HEK293 (cell line): ENCODE data around the gene DCP1B.

Source experiments
- GLIS2 ChIP-seq: fragments of 450-650 bp; formaldehyde crosslinking; IDR thresholded peaks from 2 replicates; pipeline ENCODE4 v1.5.1; 2016; ENCODE audit warnings: missing biosample characterization, missing genetic modification characterization
- OSR2 ChIP-seq: fragments of 450-650 bp; formaldehyde crosslinking; IDR thresholded peaks from 2 replicates; pipeline ENCODE4 v1.5.1; 2016; ENCODE audit warnings: missing biosample characterization, missing genetic modification characterization
- OVOL3 ChIP-seq: fragments of 450-650 bp; formaldehyde crosslinking; IDR thresholded peaks from 2 replicates; pipeline ENCODE4 v1.5.1; 2016; ENCODE audit warnings: missing biosample characterization, missing genetic modification characterization
- SP3 ChIP-seq: fragments of 450-650 bp; formaldehyde crosslinking; IDR thresholded peaks from 2 replicates; pipeline ENCODE4 v1.5.1; 2016; ENCODE audit warnings: missing biosample characterization, missing genetic modification characterization
- ZBTB20 ChIP-seq: fragments of 450-650 bp; formaldehyde crosslinking; IDR thresholded peaks from 2 replicates; pipeline ENCODE4 v1.5.1; 2016; ENCODE audit warnings: missing biosample characterization, missing genetic modification characterization
- ZBTB21 ChIP-seq: fragments of 450-650 bp; formaldehyde crosslinking; IDR thresholded peaks from 2 replicates; pipeline ENCODE4 v1.5.1; 2017; ENCODE audit warnings: missing biosample characterization, missing genetic modification characterization
- ZFP37 ChIP-seq: fragments of 450-650 bp; formaldehyde crosslinking; IDR thresholded peaks from 2 replicates; pipeline ENCODE4 v1.5.1; 2016; ENCODE audit warnings: missing biosample characterization, missing genetic modification characterization
- ZNF214 ChIP-seq: fragments of 450-650 bp; formaldehyde crosslinking; IDR thresholded peaks from 2 replicates; pipeline ENCODE4 v1.5.1; 2017; ENCODE audit warnings: missing biosample characterization, mild to moderate bottlenecking, missing genetic modification characterization, borderline replicate concordance
- ZNF248 ChIP-seq: fragments of 450-650 bp; formaldehyde crosslinking; IDR thresholded peaks from 2 replicates; pipeline ENCODE4 v1.5.1; 2017; ENCODE audit warnings: missing biosample characterization, missing genetic modification characterization
- ZNF302 ChIP-seq: fragments of 450-650 bp; formaldehyde crosslinking; IDR thresholded peaks from 2 replicates; pipeline ENCODE4 v1.5.1; 2016; ENCODE audit warnings: missing biosample characterization, missing genetic modification characterization, low read depth
- ZNF335 ChIP-seq: fragments of 450-650 bp; formaldehyde crosslinking; conservative IDR thresholded peaks from 2 replicates; pipeline ENCODE4 v1.5.1; 2016; ENCODE audit warnings: missing biosample characterization, missing genetic modification characterization
- ZNF391 ChIP-seq: fragments of 450-650 bp; formaldehyde crosslinking; IDR thresholded peaks from 2 replicates; pipeline ENCODE4 v1.5.1; 2016; ENCODE audit warnings: low read depth, missing biosample characterization, missing genetic modification characterization, borderline replicate concordance
- ZNF677 ChIP-seq: fragments of 450-650 bp; IDR thresholded peaks from 2 replicates; pipeline ENCODE4 v1.5.0; 2018; ENCODE audit warnings: missing biosample characterization, mild to moderate bottlenecking, missing genetic modification characterization, moderate library complexity
- ZSCAN23 ChIP-seq: fragments of 450-650 bp; formaldehyde crosslinking; IDR thresholded peaks from 2 replicates; pipeline ENCODE4 v1.5.1; 2016; ENCODE audit warnings: missing biosample characterization, missing genetic modification characterization
- TF ChIP-seq, protein P1 (sequence below): fragments of 450-650 bp; formaldehyde crosslinking; IDR thresholded peaks from 2 replicates; pipeline ENCODE4 v1.5.1; 2016; ENCODE audit warnings: missing biosample characterization, missing genetic modification characterization
- TF ChIP-seq, protein P2 (sequence below): fragments of 450-650 bp; formaldehyde crosslinking; IDR thresholded peaks from 2 replicates; pipeline ENCODE4 v1.5.1; 2016; ENCODE audit warnings: missing biosample characterization, missing genetic modification characterization, borderline replicate concordance
- TF ChIP-seq, protein P3 (sequence below): fragments of 450-650 bp; formaldehyde crosslinking; IDR thresholded peaks from 2 replicates; pipeline ENCODE4 v1.5.1; 2017; ENCODE audit warnings: missing biosample characterization, missing genetic modification characterization
- TF ChIP-seq, protein P4 (sequence below): fragments of 450-650 bp; formaldehyde crosslinking; IDR thresholded peaks from 2 replicates; pipeline ENCODE4 v1.5.1; 2017; ENCODE audit warnings: missing biosample characterization, missing genetic modification characterization
- TF ChIP-seq, protein P5 (sequence below): fragments of 450-650 bp; formaldehyde crosslinking; IDR thresholded peaks from 2 replicates; pipeline ENCODE4 v1.5.1; 2016; ENCODE audit warnings: missing biosample characterization, missing genetic modification characterization
- TF ChIP-seq, protein P6 (sequence below): fragments of 450-650 bp; IDR thresholded peaks from 2 replicates; pipeline ENCODE4 v1.5.1; 2018; ENCODE audit warnings: missing biosample characterization, mild to moderate bottlenecking, missing genetic modification characterization
- TF ChIP-seq, protein P7 (sequence below): fragments of 450-650 bp; formaldehyde crosslinking; IDR thresholded peaks from 2 replicates; pipeline ENCODE4 v1.5.1; 2017; ENCODE audit warnings: missing biosample characterization, missing genetic modification characterization
- TF ChIP-seq, protein P8 (sequence below): fragments of 450-650 bp; formaldehyde crosslinking; IDR thresholded peaks from 2 replicates; pipeline ENCODE4 v1.5.1; 2017; ENCODE audit warnings: missing biosample characterization, mild to moderate bottlenecking, missing genetic modification characterization, moderate library complexity

DCP1B gene

DNA sequence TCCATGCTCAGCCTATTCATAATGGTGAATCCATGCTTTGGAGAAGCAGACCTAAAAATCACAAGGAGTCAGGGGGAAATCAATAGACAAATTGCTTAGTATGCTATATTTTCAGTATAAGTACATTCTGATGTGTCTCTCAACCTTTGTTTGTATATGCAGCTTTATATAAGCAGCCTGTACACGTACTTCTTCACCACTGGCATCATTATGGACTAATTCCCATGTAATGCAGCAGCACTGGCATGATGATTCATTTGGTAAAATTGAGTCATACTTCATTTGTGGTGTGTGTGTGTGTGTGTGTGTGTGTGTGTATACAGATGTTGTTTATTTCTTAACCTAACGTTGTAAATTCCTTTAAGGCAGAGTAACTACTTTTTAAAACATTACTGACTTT is 10.9 kb downstream of the DCP1B start (continued):
- TF ChIP-seq, protein P1, sequence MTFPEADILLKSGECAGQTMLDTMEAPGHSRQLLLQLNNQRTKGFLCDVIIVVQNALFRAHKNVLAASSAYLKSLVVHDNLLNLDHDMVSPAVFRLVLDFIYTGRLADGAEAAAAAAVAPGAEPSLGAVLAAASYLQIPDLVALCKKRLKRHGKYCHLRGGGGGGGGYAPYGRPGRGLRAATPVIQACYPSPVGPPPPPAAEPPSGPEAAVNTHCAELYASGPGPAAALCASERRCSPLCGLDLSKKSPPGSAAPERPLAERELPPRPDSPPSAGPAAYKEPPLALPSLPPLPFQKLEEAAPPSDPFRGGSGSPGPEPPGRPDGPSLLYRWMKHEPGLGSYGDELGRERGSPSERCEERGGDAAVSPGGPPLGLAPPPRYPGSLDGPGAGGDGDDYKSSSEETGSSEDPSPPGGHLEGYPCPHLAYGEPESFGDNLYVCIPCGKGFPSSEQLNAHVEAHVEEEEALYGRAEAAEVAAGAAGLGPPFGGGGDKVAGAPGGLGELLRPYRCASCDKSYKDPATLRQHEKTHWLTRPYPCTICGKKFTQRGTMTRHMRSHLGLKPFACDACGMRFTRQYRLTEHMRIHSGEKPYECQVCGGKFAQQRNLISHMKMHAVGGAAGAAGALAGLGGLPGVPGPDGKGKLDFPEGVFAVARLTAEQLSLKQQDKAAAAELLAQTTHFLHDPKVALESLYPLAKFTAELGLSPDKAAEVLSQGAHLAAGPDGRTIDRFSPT (tag by site-specific recombination), result no peak
- peak; percentile 61 for TF ChIP-seq ZNF335
- no peak for TF ChIP-seq ZNF248 (tag by site-specific recombination)
- TF ChIP-seq ZBTB20 (tag by site-specific recombination), result no peak
- no peak for TF ChIP-seq ZFP37
- no peak for TF ChIP-seq ZNF302
- TF ChIP-seq SP3 (tag by site-specific recombination), result no peak
- TF ChIP-seq, protein P2, sequence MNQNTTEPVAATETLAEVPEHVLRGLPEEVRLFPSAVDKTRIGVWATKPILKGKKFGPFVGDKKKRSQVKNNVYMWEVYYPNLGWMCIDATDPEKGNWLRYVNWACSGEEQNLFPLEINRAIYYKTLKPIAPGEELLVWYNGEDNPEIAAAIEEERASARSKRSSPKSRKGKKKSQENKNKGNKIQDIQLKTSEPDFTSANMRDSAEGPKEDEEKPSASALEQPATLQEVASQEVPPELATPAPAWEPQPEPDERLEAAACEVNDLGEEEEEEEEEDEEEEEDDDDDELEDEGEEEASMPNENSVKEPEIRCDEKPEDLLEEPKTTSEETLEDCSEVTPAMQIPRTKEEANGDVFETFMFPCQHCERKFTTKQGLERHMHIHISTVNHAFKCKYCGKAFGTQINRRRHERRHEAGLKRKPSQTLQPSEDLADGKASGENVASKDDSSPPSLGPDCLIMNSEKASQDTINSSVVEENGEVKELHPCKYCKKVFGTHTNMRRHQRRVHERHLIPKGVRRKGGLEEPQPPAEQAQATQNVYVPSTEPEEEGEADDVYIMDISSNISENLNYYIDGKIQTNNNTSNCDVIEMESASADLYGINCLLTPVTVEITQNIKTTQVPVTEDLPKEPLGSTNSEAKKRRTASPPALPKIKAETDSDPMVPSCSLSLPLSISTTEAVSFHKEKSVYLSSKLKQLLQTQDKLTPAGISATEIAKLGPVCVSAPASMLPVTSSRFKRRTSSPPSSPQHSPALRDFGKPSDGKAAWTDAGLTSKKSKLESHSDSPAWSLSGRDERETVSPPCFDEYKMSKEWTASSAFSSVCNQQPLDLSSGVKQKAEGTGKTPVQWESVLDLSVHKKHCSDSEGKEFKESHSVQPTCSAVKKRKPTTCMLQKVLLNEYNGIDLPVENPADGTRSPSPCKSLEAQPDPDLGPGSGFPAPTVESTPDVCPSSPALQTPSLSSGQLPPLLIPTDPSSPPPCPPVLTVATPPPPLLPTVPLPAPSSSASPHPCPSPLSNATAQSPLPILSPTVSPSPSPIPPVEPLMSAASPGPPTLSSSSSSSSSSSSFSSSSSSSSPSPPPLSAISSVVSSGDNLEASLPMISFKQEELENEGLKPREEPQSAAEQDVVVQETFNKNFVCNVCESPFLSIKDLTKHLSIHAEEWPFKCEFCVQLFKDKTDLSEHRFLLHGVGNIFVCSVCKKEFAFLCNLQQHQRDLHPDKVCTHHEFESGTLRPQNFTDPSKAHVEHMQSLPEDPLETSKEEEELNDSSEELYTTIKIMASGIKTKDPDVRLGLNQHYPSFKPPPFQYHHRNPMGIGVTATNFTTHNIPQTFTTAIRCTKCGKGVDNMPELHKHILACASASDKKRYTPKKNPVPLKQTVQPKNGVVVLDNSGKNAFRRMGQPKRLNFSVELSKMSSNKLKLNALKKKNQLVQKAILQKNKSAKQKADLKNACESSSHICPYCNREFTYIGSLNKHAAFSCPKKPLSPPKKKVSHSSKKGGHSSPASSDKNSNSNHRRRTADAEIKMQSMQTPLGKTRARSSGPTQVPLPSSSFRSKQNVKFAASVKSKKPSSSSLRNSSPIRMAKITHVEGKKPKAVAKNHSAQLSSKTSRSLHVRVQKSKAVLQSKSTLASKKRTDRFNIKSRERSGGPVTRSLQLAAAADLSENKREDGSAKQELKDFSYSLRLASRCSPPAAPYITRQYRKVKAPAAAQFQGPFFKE (tag by site-specific recombination), result no peak
- no peak for TF ChIP-seq OSR2
- TF ChIP-seq ZNF677, result no peak
- TF ChIP-seq ZNF214 (tag by site-specific recombination), result no peak
- no peak for TF ChIP-seq OVOL3
- no peak for TF ChIP-seq ZNF391 (tag by site-specific recombination)
- TF ChIP-seq, protein P3, sequence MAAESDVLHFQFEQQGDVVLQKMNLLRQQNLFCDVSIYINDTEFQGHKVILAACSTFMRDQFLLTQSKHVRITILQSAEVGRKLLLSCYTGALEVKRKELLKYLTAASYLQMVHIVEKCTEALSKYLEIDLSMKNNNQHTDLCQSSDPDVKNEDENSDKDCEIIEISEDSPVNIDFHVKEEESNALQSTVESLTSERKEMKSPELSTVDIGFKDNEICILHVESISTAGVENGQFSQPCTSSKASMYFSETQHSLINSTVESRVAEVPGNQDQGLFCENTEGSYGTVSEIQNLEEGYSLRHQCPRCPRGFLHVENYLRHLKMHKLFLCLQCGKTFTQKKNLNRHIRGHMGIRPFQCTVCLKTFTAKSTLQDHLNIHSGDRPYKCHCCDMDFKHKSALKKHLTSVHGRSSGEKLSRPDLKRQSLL, result no peak
- peak; percentile 74 for TF ChIP-seq ZBTB21 (tag by site-specific recombination)
- TF ChIP-seq, protein P4, sequence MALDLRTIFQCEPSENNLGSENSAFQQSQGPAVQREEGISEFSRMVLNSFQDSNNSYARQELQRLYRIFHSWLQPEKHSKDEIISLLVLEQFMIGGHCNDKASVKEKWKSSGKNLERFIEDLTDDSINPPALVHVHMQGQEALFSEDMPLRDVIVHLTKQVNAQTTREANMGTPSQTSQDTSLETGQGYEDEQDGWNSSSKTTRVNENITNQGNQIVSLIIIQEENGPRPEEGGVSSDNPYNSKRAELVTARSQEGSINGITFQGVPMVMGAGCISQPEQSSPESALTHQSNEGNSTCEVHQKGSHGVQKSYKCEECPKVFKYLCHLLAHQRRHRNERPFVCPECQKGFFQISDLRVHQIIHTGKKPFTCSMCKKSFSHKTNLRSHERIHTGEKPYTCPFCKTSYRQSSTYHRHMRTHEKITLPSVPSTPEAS, result peak; percentile 76
- TF ChIP-seq, protein P5, sequence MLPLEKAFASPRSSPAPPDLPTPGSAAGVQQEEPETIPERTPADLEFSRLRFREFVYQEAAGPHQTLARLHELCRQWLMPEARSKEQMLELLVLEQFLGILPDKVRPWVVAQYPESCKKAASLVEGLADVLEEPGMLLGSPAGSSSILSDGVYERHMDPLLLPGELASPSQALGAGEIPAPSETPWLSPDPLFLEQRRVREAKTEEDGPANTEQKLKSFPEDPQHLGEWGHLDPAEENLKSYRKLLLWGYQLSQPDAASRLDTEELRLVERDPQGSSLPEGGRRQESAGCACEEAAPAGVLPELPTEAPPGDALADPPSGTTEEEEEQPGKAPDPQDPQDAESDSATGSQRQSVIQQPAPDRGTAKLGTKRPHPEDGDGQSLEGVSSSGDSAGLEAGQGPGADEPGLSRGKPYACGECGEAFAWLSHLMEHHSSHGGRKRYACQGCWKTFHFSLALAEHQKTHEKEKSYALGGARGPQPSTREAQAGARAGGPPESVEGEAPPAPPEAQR (tag by site-specific recombination), result no peak
- TF ChIP-seq GLIS2 (tag by site-specific recombination), result no peak
- TF ChIP-seq, protein P6, sequence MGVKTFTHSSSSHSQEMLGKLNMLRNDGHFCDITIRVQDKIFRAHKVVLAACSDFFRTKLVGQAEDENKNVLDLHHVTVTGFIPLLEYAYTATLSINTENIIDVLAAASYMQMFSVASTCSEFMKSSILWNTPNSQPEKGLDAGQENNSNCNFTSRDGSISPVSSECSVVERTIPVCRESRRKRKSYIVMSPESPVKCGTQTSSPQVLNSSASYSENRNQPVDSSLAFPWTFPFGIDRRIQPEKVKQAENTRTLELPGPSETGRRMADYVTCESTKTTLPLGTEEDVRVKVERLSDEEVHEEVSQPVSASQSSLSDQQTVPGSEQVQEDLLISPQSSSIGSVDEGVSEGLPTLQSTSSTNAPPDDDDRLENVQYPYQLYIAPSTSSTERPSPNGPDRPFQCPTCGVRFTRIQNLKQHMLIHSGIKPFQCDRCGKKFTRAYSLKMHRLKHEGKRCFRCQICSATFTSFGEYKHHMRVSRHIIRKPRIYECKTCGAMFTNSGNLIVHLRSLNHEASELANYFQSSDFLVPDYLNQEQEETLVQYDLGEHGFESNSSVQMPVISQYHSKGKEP (tag by site-specific recombination), result no peak
- no peak for TF ChIP-seq ZSCAN23
- TF ChIP-seq, protein P7, sequence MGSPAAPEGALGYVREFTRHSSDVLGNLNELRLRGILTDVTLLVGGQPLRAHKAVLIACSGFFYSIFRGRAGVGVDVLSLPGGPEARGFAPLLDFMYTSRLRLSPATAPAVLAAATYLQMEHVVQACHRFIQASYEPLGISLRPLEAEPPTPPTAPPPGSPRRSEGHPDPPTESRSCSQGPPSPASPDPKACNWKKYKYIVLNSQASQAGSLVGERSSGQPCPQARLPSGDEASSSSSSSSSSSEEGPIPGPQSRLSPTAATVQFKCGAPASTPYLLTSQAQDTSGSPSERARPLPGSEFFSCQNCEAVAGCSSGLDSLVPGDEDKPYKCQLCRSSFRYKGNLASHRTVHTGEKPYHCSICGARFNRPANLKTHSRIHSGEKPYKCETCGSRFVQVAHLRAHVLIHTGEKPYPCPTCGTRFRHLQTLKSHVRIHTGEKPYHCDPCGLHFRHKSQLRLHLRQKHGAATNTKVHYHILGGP (tag by site-specific recombination), result no peak
- TF ChIP-seq, protein P8, sequence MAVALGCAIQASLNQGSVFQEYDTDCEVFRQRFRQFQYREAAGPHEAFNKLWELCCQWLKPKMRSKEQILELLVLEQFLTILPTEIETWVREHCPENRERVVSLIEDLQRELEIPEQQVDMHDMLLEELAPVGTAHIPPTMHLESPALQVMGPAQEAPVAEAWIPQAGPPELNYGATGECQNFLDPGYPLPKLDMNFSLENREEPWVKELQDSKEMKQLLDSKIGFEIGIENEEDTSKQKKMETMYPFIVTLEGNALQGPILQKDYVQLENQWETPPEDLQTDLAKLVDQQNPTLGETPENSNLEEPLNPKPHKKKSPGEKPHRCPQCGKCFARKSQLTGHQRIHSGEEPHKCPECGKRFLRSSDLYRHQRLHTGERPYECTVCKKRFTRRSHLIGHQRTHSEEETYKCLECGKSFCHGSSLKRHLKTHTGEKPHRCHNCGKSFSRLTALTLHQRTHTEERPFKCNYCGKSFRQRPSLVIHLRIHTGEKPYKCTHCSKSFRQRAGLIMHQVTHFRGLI, result no peak
